Stimulated activated CD4-positive, alpha-beta T cell treated with anti-CD3 and anti-CD28 coated beads, Interleukin-1b, Interleukin-23, amount 100 ng/mL, for 24 hours (primary cell): ENCODE results near the gene TST.

Source experiments
- DNase-seq, 4 experiments: peaks; one replicate each; pipeline ENCODE4 v3.0.0-alpha.2; 2020; ENCODE audit warnings: low read depth in 4 of 4, low spot score in 1 of 4

The TST gene

GRCh38 chr22:37019309-37020191, at the start of gene TST, which contains the start of gene MPST:
Gene TST (minus strand): TSS chr22:37019447. CDS start chr22:37018732, 715 bp downstream.
Gene MPST (plus strand): TSS chr22:37019742. CDS start chr22:37019837, 95 bp downstream.
- peak in 1 of 4 experiments; percentile 29 for DNase-seq

- DNase-seq: no peak
Observed at GRCh38 chr22:37068859-37069258, 49.6 kb upstream of the TST start.

- no peak for DNase-seq
Observed at GRCh38 chr22:37067428-37067827, 48.2 kb upstream of the TST start.

- no peak for DNase-seq
Observed at GRCh38 chr22:37065961-37066360, 46.7 kb upstream of the TST start.

- DNase-seq: no peak
Observed at GRCh38 chr22:37065180-37065579, 45.9 kb upstream of the TST start.

GRCh38 chr22:37064553-37064952, 45.3 kb upstream of the TST start:
- DNase-seq: no peak

GRCh38 chr22:37063431-37064420, 44.5 kb upstream of the TST start:
- DNase-seq: no peak

GRCh38 chr22:37062702-37063381, 43.6 kb upstream of the TST start:
- DNase-seq: no peak

GRCh38 chr22:37062376-37062675, 43.1 kb upstream of the TST start:
- no peak for DNase-seq

GRCh38 chr22:37061611-37062375, 42.5 kb upstream of the TST start:
- no peak for DNase-seq

GRCh38 chr22:37060801-37061610, 41.8 kb upstream of the TST start:
- DNase-seq: peak in 1 of 4 experiments; percentile 63

- no peak for DNase-seq
Observed at GRCh38 chr22:37059876-37060449, 40.7 kb upstream of the TST start.

- no peak for DNase-seq
Observed at GRCh38 chr22:37058917-37059701, 39.9 kb upstream of the TST start.

- no peak for DNase-seq
Observed at GRCh38 chr22:37057796-37058510, 38.7 kb upstream of the TST start.

- DNase-seq: no peak
Observed at GRCh38 chr22:37057226-37057625, 38.0 kb upstream of the TST start.

- no peak for DNase-seq
Observed at GRCh38 chr22:37056246-37056645, 37.0 kb upstream of the TST start.

GRCh38 chr22:37054600-37055365, 35.5 kb upstream of the TST start:
- DNase-seq: no peak
